PFSK-1 (cell line): ENCODE measurements around the gene AP1B1.

Experiments
- FOXP2 ChIP-seq: optimal IDR thresholded peaks from 2 replicates; pipeline ENCODE3; 2011; ENCODE audit warnings: borderline replicate concordance, control low read depth, inconsistent platforms; ENCODE audit not compliant: insufficient read depth; ENCODE audit errors: extremely low read length, extremely low read depth
- POLR2AphosphoS5 ChIP-seq: IDR thresholded peaks from 2 replicates; pipeline ENCODE4 v1.6.1; 2012; ENCODE audit warnings: low read depth, mild to moderate bottlenecking, control low read depth, low read length, moderate library complexity
- REST ChIP-seq, 2 experiments: IDR thresholded peaks; 2 replicates each; pipeline versions ENCODE4 v1.6.1 to v1.8.0; 2011 to 2012; ENCODE audit warnings: low read depth in 2 of 2, low read length in 2 of 2, control low read depth in 1 of 2, inconsistent platforms in 1 of 2, mild to moderate bottlenecking in 1 of 2, moderate library complexity in 1 of 2; ENCODE audit not compliant: insufficient read depth in 1 of 2
- SIN3A ChIP-seq: IDR thresholded peaks from 2 replicates; pipeline ENCODE4 v1.6.1; 2012; ENCODE audit warnings: mild to moderate bottlenecking, low read length, moderate library complexity, borderline replicate concordance; ENCODE audit not compliant: insufficient read depth
- TAF1 ChIP-seq: IDR thresholded peaks from 2 replicates; pipeline ENCODE4 v1.6.1; 2012; ENCODE audit warnings: low read length, control low read depth, borderline replicate concordance; ENCODE audit not compliant: insufficient read depth

AP1B1 gene

GRCh38 chr22:29306175-29306834 lies 82.1 kb downstream of the AP1B1 start, which contains the start of gene GAS2L1:
Gene GAS2L1 (plus strand): TSS chr22:29306650. CDS start chr22:29308106, 1,456 bp downstream.
- TF ChIP-seq SIN3A (peak; percentile 60; the same call in 1 of the 2 replicates), TAF1 (no peak), FOXP2 (peak; percentile 47)

- TF ChIP-seq TAF1 = no peak
- no peak for TF ChIP-seq REST (IDR thresholded peaks at IDR 0.05; ENCODE audit: insufficient read depth in 1 of 2, low read depth in 2 of 2, low read length in 2 of 2)
These were observed 82.6 kb downstream of the AP1B1 start for GRCh38 chr22:29305836-29306174.

GRCh38 chr22:29302681-29303465 lies 85.5 kb downstream of the AP1B1 start:
- TF ChIP-seq REST (IDR thresholded peaks at IDR 0.05; ENCODE audit: insufficient read depth in 1 of 2, low read depth in 2 of 2, low read length in 2 of 2) (no peak), SIN3A (no peak), FOXP2 (no peak), TAF1 (no peak), POLR2AphosphoS5 (no peak)

GRCh38 chr22:29302402-29302680 lies 86.0 kb downstream of the AP1B1 start:
- TF ChIP-seq SIN3A (no peak), REST (IDR thresholded peaks at IDR 0.05; ENCODE audit: insufficient read depth in 1 of 2, low read depth in 2 of 2, low read length in 2 of 2) (no peak), TAF1 (no peak), POLR2AphosphoS5 (no peak), FOXP2 (no peak)

GRCh38 chr22:29301716-29302401 lies 86.5 kb downstream of the AP1B1 start:
- TF ChIP-seq TAF1 (no peak), REST (IDR thresholded peaks at IDR 0.05; ENCODE audit: insufficient read depth in 1 of 2, low read depth in 2 of 2, low read length in 2 of 2) (no peak), FOXP2 (no peak), SIN3A (no peak), POLR2AphosphoS5 (no peak)
